Neural cell (in vitro differentiated cells): ENCODE measurements around the gene ZNF329.

Experiments
- EP300 ChIP-seq: fragments of 450-650 bp; conservative IDR thresholded peaks from 2 replicates; pipeline ENCODE4 v1.6.1; 2014; ENCODE audit warnings: antibody characterized with exemption, mild to moderate bottlenecking, moderate library complexity; ENCODE audit not compliant: poor library complexity, severe bottlenecking
- EZH2 ChIP-seq: fragments of 200-600, 300-800 bp; shearing (Covaris generic), sonication (generic); IDR thresholded peaks from 2 replicates; pipeline ENCODE4 v1.6.1; 2014; ENCODE audit warnings: antibody characterized with exemption, low read length, borderline replicate concordance, mild to moderate bottlenecking; ENCODE audit not compliant: insufficient read depth, poor library complexity, severe bottlenecking
- TF ChIP-seq, protein P1 (sequence below): fragments of 450-650 bp; IDR thresholded peaks from 2 replicates; pipeline ENCODE4 v1.5.1; 2014; ENCODE audit warnings: antibody characterized with exemption, mild to moderate bottlenecking, moderate library complexity; ENCODE audit not compliant: poor library complexity, severe bottlenecking

DNA sequence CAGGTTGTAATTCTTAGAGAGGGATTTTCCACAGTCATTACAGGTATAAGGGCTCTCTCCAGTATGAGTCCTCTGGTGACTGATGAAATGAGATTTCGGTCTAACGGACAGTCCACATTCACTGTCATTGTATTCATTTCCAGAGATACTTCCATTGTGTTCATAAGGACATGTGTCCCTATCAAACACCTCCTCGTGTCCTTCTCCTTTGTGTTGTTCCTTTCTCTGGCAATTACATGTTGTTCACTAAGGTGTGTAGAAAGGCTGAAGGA lies 42.1 kb downstream of the ZNF329 start:
- TF ChIP-seq, protein P1, sequence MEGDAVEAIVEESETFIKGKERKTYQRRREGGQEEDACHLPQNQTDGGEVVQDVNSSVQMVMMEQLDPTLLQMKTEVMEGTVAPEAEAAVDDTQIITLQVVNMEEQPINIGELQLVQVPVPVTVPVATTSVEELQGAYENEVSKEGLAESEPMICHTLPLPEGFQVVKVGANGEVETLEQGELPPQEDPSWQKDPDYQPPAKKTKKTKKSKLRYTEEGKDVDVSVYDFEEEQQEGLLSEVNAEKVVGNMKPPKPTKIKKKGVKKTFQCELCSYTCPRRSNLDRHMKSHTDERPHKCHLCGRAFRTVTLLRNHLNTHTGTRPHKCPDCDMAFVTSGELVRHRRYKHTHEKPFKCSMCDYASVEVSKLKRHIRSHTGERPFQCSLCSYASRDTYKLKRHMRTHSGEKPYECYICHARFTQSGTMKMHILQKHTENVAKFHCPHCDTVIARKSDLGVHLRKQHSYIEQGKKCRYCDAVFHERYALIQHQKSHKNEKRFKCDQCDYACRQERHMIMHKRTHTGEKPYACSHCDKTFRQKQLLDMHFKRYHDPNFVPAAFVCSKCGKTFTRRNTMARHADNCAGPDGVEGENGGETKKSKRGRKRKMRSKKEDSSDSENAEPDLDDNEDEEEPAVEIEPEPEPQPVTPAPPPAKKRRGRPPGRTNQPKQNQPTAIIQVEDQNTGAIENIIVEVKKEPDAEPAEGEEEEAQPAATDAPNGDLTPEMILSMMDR: no peak
- no peak for TF ChIP-seq EP300
- no peak for TF ChIP-seq EZH2
